ENCODE data around the gene CFHR3. TPM values are rescaled to one million over a fixed set of nuclear protein-coding genes. Genes with fewer than 3 reads are reported as not detected.

Gene CFHR3
- 0.16 to 0.22 TPM (median 0.20 TPM) in 4 of 5 replicates, not detected in the other for total RNA-seq (2022; extraction: Qiagen RNA extraction)

GRCh38 chr1:196774603-196775002, at the start of gene CFHR3:
TSS of gene CFHR3 (plus strand) at chr1:196774840. CDS start at chr1:196774887, 47 bp downstream.

DNA sequence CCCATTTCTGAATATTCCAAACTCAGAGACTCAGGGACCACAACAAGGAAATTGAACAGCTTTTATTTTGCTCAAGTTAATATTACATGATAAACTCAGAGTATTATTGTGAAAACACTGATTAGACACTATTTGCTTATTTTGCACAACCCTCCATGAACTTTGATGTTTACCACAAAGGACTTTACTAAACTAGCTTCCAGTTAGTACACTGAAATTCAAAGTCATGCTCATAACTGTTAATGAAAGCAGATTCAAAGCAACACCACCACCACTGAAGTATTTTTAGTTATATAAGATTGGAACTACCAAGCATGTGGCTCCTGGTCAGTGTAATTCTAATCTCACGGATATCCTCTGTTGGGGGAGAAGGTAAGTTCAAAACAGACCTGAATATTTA, 44.9 kb downstream of the CFHR3 start, which contains the start of gene CFHR1:
Gene CFHR1, plus strand, starts transcription at position 201 of the 400 bp plus-strand sequence. Its CDS starts 114 bp downstream, at position 315.

Other genes starting within 250 kb of the CFHR3 start
- 0.02 to 0.07 TPM (median 0.05 TPM) in 4 of 5 replicates, not detected in the other for gene KCNT2, start 166.4 kb upstream of the CFHR3 start, total RNA-seq (2022; extraction: Qiagen RNA extraction)
- gene CFH, start 122.8 kb upstream of the CFHR3 start, total RNA-seq (2022; extraction: Qiagen RNA extraction): 4.3 to 5.1 TPM (median 4.4 TPM) in 5 replicates
- gene CFHR1, start 44.9 kb downstream of the CFHR3 start, total RNA-seq (2022; extraction: Qiagen RNA extraction): 0.13 to 0.22 TPM (median 0.17 TPM) in 5 replicates
- not detected in 5 replicates for gene CFHR4, start 113.2 kb downstream of the CFHR3 start, total RNA-seq (2022; extraction: Qiagen RNA extraction)
- not detected in 5 replicates for gene CFHR2, start 168.9 kb downstream of the CFHR3 start, total RNA-seq (2022; extraction: Qiagen RNA extraction)
- gene CFHR5, start 202.7 kb downstream of the CFHR3 start, total RNA-seq (2022; extraction: Qiagen RNA extraction): not detected in 5 replicates

Data from A549 treated with Hydrocortisone at 1 μM for 4 hours (cell line).